Common myeloid progenitor, CD34-positive (primary cell): ENCODE measurements around the gene CRYGS.
"Not testable (repeated sequence)": the region's sequence is repeated elsewhere in the genome, so short reads cannot be mapped to it uniquely, and the experiment has no call there.

Experiments
- CTCF ChIA-PET: fragments of 350-600 bp; sonication (Branson Sonifier 250); formaldehyde crosslinking; loops from one replicate; lab custom pipeline; 2021; ENCODE audit warnings: antibody characterized with exemption; lab: Charles Lee
- POLR2A ChIA-PET: fragments of 350-600 bp; sonication (Branson Sonifier 250); formaldehyde crosslinking; loops from one replicate; lab custom pipeline; 2021; ENCODE audit warnings: antibody characterized with exemption; lab: Charles Lee
- DNase-seq, 3 donors: peaks; one replicate each; pipeline versions ENCODE4 v3.0.0 to v3.0.0-alpha.2; 2013
- H3K27ac ChIP-seq, 2 experiments: 1 replicate in 1 of 2; 2 replicates in 1 of 2; pipeline ENCODE4 v1.7.0; 2013; ENCODE audit warnings: inconsistent platforms in 2 of 2, low read length in 2 of 2, mild to moderate bottlenecking in 2 of 2, low read depth in 1 of 2, moderate library complexity in 1 of 2; ENCODE audit not compliant: severe bottlenecking in 2 of 2, insufficient read depth in 1 of 2, poor library complexity in 1 of 2
- H3K27me3 ChIP-seq, 5 experiments: replicated peaks in 2 of 5; 1 replicate in 3 of 5; 2 replicates in 2 of 5; pipeline versions ENCODE4 v1.6.1 to v1.7.0; 2013; ENCODE audit warnings: low read length in 4 of 5, mild to moderate bottlenecking in 2 of 5, moderate library complexity in 2 of 5, inconsistent platforms in 1 of 5; ENCODE audit not compliant: insufficient read depth in 5 of 5, control insufficient read depth in 4 of 5
- H3K36me3 ChIP-seq, 4 experiments: 1 replicate in 2 of 4; 2 replicates in 2 of 4; pipeline versions ENCODE4 v1.6.1 to v1.7.0; 2013; ENCODE audit warnings: low read length in 3 of 4, control low read depth in 1 of 4, mild to moderate bottlenecking in 1 of 4; ENCODE audit not compliant: control insufficient read depth in 4 of 4, insufficient read depth in 4 of 4
- H3K4me1 ChIP-seq, 4 experiments: 1 replicate in 3 of 4; 2 replicates in 1 of 4; pipeline versions ENCODE4 v1.6.1 to v1.7.1; 2013; ENCODE audit warnings: low read length in 3 of 4, mild to moderate bottlenecking in 3 of 4, control low read depth in 1 of 4, inconsistent platforms in 1 of 4, moderate library complexity in 1 of 4; ENCODE audit not compliant: control insufficient read depth in 4 of 4, insufficient read depth in 4 of 4; ENCODE audit errors: control extremely low read depth in 1 of 4
- H3K4me3 ChIP-seq, 7 experiments: 1 replicate in 4 of 7; 2 replicates in 3 of 7; pipeline versions ENCODE4 v1.5.1 to v1.7.0; 2013; ENCODE audit warnings: mild to moderate bottlenecking in 7 of 7, low read length in 6 of 7, moderate library complexity in 6 of 7, inconsistent platforms in 2 of 7, low read depth in 2 of 7, control low read depth in 1 of 7; ENCODE audit not compliant: insufficient read depth in 4 of 7, control insufficient read depth in 1 of 7; ENCODE audit errors: extremely low read depth in 1 of 7
- H3K9me3 ChIP-seq, 5 experiments: 1 replicate in 4 of 5; 2 replicates in 1 of 5; pipeline versions ENCODE4 v1.6.1 to v1.7.1; 2013; ENCODE audit warnings: low read length in 4 of 5, mild to moderate bottlenecking in 2 of 5, inconsistent platforms in 1 of 5, low read depth in 1 of 5, moderate library complexity in 1 of 5; ENCODE audit not compliant: control insufficient read depth in 4 of 5, insufficient read depth in 2 of 5; ENCODE audit errors: control extremely low read depth in 1 of 5
- WGBS: methylation state at CpG from one replicate; pipeline ENCODE4 v1.1.5; 2013; ENCODE audit not compliant: insufficient coverage; 5-methylcytosine and 5-hydroxymethylcytosine counted together

The CRYGS gene

DNA sequence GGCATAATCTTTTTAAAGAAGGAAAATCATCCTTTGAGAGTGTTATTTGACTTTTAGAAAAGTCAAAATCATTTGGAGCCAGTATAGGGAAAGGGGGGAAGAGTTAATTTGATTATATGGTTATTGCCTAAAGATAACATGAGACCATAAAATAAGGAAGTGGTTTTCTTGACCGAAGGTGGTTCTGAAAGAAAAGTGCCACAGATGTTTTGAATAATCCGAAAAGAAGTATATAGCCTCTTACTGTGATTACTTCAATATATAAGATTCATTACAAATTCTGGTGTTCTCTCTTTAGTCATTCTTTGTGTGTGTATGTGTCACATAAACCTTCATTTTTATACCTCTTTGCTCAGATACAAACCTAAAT, 27.4 kb upstream of the CRYGS start:
- ChIA-PET CTCF (interaction anchor here (1.1 to 4.1 kb wide), 3 partner anchors 10 to 45 kb away, joined by 5 to 19 read pairs (median 5); no protein-coding TSS in a partner anchor), POLR2A (interaction anchor here (1.3 to 1.7 kb wide), 2 partner anchors 11 to 14 kb away, joined by 3 to 6 read pairs; no protein-coding TSS in a partner anchor)
- DNase-seq, result peak in 2 of 3 donors; percentile 44 to 45

GRCh38 chr3:186570941-186571643, 26.9 kb upstream of the CRYGS start:
- DNase-seq, result no peak
- WGBS, result 8% methylated on average over 15 of the region's 21 CpGs
- Histone ChIP-seq H3K27me3 (no peaks in the 10 kb centered on the region), H3K27ac (peak overlapping the region; percentile 99 to 100), H3K4me3 (peak overlapping the region; percentile 85 to 99 (median 89)), H3K9me3 (no peaks in the 10 kb centered on the region), H3K36me3 (peaks cover 8 to 25% (median 14%) of the 10 kb centered on the region in 4 experiments), H3K4me1 (peaks cover 24 to 37% (median 32%) of the 10 kb centered on the region in 4 experiments)
- CTCF ChIA-PET, result interaction anchor here (1.0 to 4.1 kb wide), 3 partner anchors 11 to 46 kb away, joined by 3 to 19 read pairs (median 5); no protein-coding TSS in a partner anchor
- POLR2A ChIA-PET, result interaction anchor here (1.2 to 1.7 kb wide), 4 partner anchors 11 to 212 kb away, joined by 3 to 9 read pairs (median 6); partner anchors contain the start of gene EIF4A2

More for the DNA sequence above, 27.4 kb upstream of the CRYGS start:
- Histone ChIP-seq H3K27me3 (no peaks in the 10 kb centered on the region), H3K27ac (peak overlapping the region; percentile 99 to 100), H3K36me3 (peaks cover 13 to 31% (median 19%) of the 10 kb centered on the region in 4 experiments), H3K4me3 (peak overlapping the region in 6 of 7 experiments; percentile 85 to 99 (median 90)), H3K4me1 (peaks cover 20 to 33% (median 28%) of the 10 kb centered on the region in 4 experiments), H3K9me3 (no peaks in the 10 kb centered on the region)
- WGBS, result no CpG with 5 or more reads among the region's 2 CpGs

DNA sequence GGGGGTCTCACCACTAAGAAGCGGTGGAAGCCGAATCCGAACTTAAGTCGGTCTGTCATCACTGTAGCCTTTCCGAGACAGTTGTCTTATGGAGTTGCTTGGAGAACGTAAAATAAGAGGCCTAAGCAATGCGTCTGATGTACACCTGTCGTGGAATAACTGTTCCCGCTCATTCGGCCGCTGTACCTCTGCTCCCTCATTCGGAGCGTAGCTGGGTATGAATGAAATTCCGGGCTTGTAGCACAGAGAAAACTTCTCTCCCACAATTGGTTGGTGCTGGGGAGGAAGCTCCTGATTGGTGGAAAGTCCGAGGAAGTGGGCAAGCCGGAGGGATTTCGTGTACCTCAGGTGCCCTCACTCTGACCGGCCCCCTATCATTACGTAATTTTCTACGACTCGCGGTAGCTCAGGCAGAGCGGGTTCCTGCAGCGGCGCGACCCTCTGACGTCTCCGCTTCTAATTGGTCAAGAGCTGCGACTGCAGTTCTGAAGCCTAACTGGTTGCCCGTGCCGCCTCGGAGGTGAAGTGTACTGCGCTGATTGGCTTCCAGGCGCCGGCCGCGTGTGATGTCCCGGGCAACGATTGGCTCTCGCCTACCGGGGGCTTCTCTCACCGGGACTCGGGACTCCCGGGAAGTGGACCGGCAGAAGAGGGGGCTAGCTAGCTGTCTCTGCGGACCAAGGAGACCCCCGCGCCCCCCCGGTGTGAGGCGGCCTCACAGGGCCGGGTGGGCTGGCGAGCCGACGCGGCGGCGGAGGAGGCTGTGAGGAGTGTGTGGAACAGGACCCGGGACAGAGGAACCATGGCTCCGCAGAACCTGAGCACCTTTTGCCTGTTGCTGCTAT, 26.1 kb upstream of the CRYGS start, which contains the start of gene DNAJB11:
Gene DNAJB11, plus strand, starts transcription at position 625 of the 845 bp plus-strand sequence. Its CDS starts 178 bp downstream, at position 803.
- H3K4me1 ChIP-seq, result peaks cover 24 to 39% (median 33%) of the 10 kb centered on the region in 4 experiments
- peaks cover 5 to 18% (median 8%) of the 10 kb centered on the region in 4 experiments for H3K36me3 ChIP-seq
- no peaks in the 10 kb centered on the region for H3K27me3 ChIP-seq
- CTCF ChIA-PET, result interaction anchor here (0.7 to 4.1 kb wide), 7 partner anchors 11 to 627 kb away, joined by 3 to 19 read pairs (median 4); no protein-coding TSS in a partner anchor
- POLR2A ChIA-PET, result interaction anchor here (0.8 to 1.7 kb wide), 4 partner anchors 12 to 213 kb away, joined by 3 to 9 read pairs (median 6); partner anchors contain the start of gene EIF4A2
- under 1% methylated on average over 46 of the region's 59 CpGs for whole genome bisulfite sequencing
- H3K4me3 ChIP-seq, result peak within 1 kb of the TSS; percentile 85 to 99 (median 89)
- peak; percentile 100 for DNase-seq
- no peaks in the 10 kb centered on the region for H3K9me3 ChIP-seq
- peak within 1 kb of the TSS; percentile 99 to 100 for H3K27ac ChIP-seq

DNA sequence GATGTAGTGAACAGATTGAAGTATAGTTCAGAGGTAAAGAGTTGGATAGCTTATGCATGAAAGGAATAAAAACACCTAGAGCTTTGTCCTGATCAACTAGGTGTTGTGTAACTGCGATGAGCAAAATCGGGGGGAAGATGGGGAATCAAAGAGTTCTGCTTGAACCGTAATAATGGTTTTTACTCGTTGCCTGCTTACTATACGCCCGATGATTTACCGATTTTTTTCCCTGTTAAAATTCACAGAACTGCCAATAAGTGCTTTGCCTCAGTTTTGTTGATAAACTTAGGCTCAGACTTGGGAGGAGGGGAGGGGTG, 25.6 kb upstream of the CRYGS start:
- Histone ChIP-seq H3K27ac (peak overlapping the region; percentile 82 to 92), H3K9me3 (no peaks in the 10 kb centered on the region), H3K4me1 (peaks cover 24 to 39% (median 33%) of the 10 kb centered on the region in 4 experiments), H3K36me3 (peaks cover 5 to 14% (median 7%) of the 10 kb centered on the region in 4 experiments), H3K4me3 (peak overlapping the region; percentile 38 to 99 (median 85)), H3K27me3 (no peaks in the 10 kb centered on the region)
- ChIA-PET POLR2A (interaction anchor here (0.8 to 1.7 kb wide), 4 partner anchors 12 to 214 kb away, joined by 3 to 9 read pairs (median 6); partner anchors contain the start of gene EIF4A2), CTCF (interaction anchor here (0.7 to 4.1 kb wide), 5 partner anchors 15 to 627 kb away, joined by 3 to 19 read pairs (median 4); no protein-coding TSS in a partner anchor)
- no peak for DNase-seq
- 17% methylated on average over 6 of the region's 7 CpGs for WGBS

- H3K4me3 ChIP-seq, result peak overlapping the region in 6 of 7 experiments; percentile 77 to 99 (median 86)
Measured at GRCh38 chr3:186569361-186569760, 25.2 kb upstream of the CRYGS start.

More at GRCh38 chr3:186569361-186569760, 25.2 kb upstream of the CRYGS start:
- CTCF ChIA-PET, result interaction anchor here (1.8 to 4.1 kb wide), 2 partner anchors 15 to 626 kb away, joined by 6 to 19 read pairs; no protein-coding TSS in a partner anchor
- Histone ChIP-seq H3K4me1 (peaks cover 24 to 39% (median 33%) of the 10 kb centered on the region in 4 experiments), H3K36me3 (peaks cover 5 to 10% (median 7%) of the 10 kb centered on the region in 4 experiments), H3K27ac (peak overlapping the region in 1 of 2 experiments; percentile 92)
- POLR2A ChIA-PET, H3K9me3 ChIP-seq, DNase-seq, H3K27me3 ChIP-seq: not testable (repeated sequence)
- 98% methylated on average over 7 of the region's 11 CpGs for WGBS
